ENCODE measurements around the gene DOK4. TPM values are rescaled to one million over a fixed set of nuclear protein-coding genes. Genes with fewer than 3 reads are reported as not detected.
"Not testable (repeated sequence)": the region's sequence is repeated elsewhere in the genome, so short reads cannot be mapped to it uniquely, and the experiment has no call there.

The DOK4 gene
- total and polyA plus RNA-seq, 8 donors = 27.7 to 108 (median 31.0) TPM

GRCh38 chr16:57503366-57503765 lies 17.1 kb upstream of the DOK4 start:
- H3K9me3 ChIP-seq = no peaks in the 10 kb centered on the region
- H3K4me3 ChIP-seq = no peak overlapping the region
- ATAC-seq (peak; percentile 64), DNase-seq (peak in 2 of 4 donors; percentile 62 to 78)
- peaks cover 3 to 4% of the 10 kb centered on the region in 2 donors for H3K4me1 ChIP-seq
- H3K27ac ChIP-seq = peak overlapping the region in 1 of 2 donors; percentile 59
- no peak for TF ChIP-seq CTCF (IDR thresholded peaks at IDR 0.05)
- intact Hi-C loops (cut with DNase I) = no loop called here
- H3K36me3 ChIP-seq = no peaks in the 10 kb centered on the region
- H3K27me3 ChIP-seq = no peaks in the 10 kb centered on the region

GRCh38 chr16:57502048-57502775 lies 15.9 kb upstream of the DOK4 start:
- TF ChIP-seq CTCF (IDR thresholded peaks at IDR 0.05) = no peak
- H3K27me3 ChIP-seq = no peaks in the 10 kb centered on the region
- DNase-seq (no peak), ATAC-seq (peak; percentile 82)
- intact Hi-C loops (cut with DNase I) = no loop called here
- H3K9me3 ChIP-seq = no peaks in the 10 kb centered on the region
- no peak overlapping the region for H3K4me3 ChIP-seq
- H3K27ac ChIP-seq = peak overlapping the region in 1 of 2 donors; percentile 59
- no peaks in the 10 kb centered on the region for H3K36me3 ChIP-seq
- peaks cover 3 to 4% of the 10 kb centered on the region in 2 donors for H3K4me1 ChIP-seq

GRCh38 chr16:57501492-57501891 lies 15.2 kb upstream of the DOK4 start:
- peak in 1 of 4 donors; percentile 27 for DNase-seq
- TF ChIP-seq CTCF (IDR thresholded peaks at IDR 0.05) = no peak
- intact Hi-C loops (cut with DNase I) = no loop called here
- Histone ChIP-seq H3K9me3 (no peaks in the 10 kb centered on the region), H3K27ac (peak overlapping the region in 1 of 2 donors; percentile 53), H3K36me3 (no peaks in the 10 kb centered on the region), H3K4me3 (no peak overlapping the region), H3K27me3 (no peaks in the 10 kb centered on the region), H3K4me1 (peaks cover 3 to 4% of the 10 kb centered on the region in 2 donors)
- peak; percentile 23 for ATAC-seq

- no peak for TF ChIP-seq CTCF (IDR thresholded peaks at IDR 0.05)
- no peak for ATAC-seq
- Histone ChIP-seq H3K4me1 (peaks cover 3 to 4% of the 10 kb centered on the region in 2 donors), H3K27ac (no peak overlapping the region), H3K4me3 (no peak overlapping the region), H3K27me3 (no peaks in the 10 kb centered on the region), H3K36me3 (no peaks in the 10 kb centered on the region), H3K9me3 (no peaks in the 10 kb centered on the region)
- intact Hi-C loops (cut with DNase I) = no loop called here
- peak in 1 of 4 donors; percentile 68 for DNase-seq
These were observed 14.4 kb upstream of the DOK4 start for GRCh38 chr16:57500578-57501111.

- H3K27me3 ChIP-seq; intact Hi-C loops (cut with DNase I); H3K4me1 ChIP-seq: not testable (repeated sequence)
These were observed 13.6 kb upstream of the DOK4 start for GRCh38 chr16:57499941-57500340.

More at GRCh38 chr16:57499941-57500340, 13.6 kb upstream of the DOK4 start:
- H3K9me3 ChIP-seq, H3K27ac ChIP-seq, ATAC-seq, H3K36me3 ChIP-seq, H3K4me3 ChIP-seq: not testable (repeated sequence)
- DNase-seq = peak in 1 of 4 donors; percentile 31

All from left lung (tissue), 10 donors.